NCI-H2227 treated with DMSO at 0.1 percent for 48 hours (cell line): Measurements from ENCODE around the gene DCUN1D5.

Experiments
- DNase-seq: peaks from one replicate; lab custom pipeline; 2025; lab: John Stamatoyannopoulos, UW

Gene DCUN1D5

DNA sequence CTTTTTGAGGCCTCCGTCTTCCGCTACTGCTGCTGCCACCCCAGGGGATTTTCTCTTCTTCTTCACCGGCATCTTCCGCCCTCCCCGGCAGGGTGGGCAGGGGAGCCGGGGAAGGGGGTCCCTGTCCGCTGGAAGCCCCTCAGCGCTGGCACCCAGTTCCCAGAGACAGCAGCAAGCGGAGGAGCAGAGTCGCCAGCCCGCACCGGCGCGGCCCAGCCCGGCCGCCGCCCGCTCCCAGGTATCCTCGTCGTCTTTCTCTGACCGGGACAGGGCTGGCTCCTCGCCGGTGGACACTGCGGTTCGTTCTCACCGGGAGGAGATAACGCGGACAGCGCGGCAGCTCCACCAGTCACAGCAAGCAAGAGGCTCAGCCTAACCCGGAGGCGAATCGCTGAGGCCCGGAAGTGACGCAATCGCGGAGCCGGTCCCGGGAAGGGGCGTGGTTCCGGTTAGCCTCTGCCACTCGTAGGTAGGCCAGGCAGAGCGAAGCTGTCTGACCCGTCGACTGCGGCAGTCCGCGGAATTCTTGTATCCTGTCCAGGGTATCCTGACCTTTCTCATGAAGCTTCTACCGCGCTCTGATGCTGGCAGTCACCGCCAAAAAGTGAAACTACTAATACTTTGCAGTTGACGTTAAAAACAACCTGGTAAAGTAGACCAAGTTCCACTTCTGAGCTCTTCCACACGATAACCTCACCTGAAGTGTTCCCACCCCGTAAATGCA, at the start of gene DCUN1D5:
TSS of gene DCUN1D5 (minus strand) at position 360 of the 724 bp plus-strand sequence. CDS start at position 72, 288 bp downstream.
- DNase-seq: peak; percentile 72

DNA sequence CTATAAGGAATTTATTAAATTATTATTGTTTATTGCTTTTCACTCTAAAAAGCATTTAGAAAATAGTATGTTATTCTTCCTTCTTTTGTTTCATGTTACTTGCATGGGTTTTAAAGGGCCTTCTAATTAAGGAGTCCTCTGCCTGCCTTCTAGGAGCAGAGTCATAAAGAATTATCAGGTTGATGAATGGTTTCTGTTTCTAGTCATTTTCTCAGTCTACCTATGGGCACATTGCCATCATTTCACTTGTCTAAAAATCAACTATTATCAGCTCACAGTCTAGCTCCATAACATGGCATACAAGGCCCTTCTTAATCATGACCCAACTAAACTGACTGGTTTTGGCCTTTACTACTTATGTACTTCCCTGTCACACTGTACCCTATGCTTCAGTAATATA, 33.5 kb upstream of the DCUN1D5 start:
- no peak for DNase-seq

DNA sequence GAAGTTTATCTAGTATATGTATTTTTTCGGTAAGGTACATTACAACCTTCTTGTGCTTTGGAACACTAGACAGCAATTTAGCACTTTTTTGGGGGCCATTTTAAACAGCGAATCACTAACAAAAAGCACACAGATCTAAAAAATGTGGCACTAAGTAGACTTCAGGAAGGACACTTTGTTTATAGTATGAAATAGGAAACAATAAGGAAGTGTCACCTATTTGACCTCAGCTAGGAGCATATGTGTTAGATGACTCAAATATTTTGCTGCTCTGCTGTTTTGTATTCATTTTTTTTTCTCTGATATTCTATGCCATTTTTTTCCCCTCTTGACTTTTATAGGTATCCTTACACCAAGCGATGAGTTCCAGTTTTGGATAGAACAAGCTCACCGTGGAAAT, 22.9 kb upstream of the DCUN1D5 start:
- no peak for DNase-seq

DNA sequence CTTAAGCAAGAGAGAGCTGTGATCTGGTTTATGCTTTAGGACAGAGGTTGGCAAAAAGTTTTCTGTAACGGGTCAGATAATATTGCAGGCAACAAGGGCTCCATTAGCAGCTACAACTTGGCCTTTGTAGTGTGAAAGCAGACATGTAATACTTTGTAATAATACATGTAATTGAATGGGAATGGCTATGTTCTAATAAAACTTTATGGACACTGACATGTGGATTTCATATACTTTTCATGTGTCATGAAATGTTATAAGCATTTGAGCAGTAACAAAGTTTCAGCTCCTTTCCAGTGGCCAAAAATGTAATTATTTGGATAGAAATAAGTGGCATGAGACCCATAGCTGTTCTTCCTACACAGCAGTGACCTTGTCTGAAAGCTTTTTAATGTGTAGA, 20.4 kb upstream of the DCUN1D5 start:
- no peak for DNase-seq

DNA sequence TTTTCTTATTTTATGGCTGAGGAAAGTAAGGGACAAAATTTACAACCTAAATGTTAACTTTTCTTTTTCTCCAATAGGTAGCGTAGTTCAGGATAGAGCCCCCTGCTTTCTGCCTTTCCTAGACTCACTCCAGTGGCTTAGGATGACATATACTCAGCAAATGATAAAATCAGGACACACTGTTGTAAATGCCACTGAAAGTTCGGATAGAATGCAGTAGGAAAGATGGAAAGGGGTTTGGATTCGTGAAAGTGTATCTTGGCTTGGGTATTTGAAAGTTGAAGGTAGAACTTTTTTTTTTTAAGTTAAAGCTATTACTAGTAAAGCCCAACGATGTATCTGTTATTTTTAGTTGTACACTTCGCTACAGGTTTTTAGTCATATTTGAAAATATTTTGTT, 19.4 kb upstream of the DCUN1D5 start:
- no peak for DNase-seq

DNA sequence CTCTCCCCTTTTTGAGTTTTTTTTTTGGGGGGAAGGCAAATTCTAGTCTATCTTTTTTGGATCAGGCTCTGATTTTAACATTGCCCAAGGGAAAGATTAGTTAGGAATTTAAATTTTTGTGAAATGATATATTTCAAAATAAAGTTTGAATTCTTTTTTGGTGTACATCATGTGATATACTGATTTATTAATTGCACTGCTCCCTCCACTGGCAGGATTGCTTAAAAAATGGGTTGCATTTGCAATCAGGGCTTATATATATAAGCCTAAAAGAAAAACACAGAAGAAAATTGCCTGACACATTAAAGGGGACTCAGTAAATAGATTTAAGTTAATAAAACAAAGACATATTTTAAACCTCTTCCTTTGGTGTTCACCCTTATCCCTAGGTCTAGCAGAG, 18.4 kb upstream of the DCUN1D5 start:
- DNase-seq: no peak

DNA sequence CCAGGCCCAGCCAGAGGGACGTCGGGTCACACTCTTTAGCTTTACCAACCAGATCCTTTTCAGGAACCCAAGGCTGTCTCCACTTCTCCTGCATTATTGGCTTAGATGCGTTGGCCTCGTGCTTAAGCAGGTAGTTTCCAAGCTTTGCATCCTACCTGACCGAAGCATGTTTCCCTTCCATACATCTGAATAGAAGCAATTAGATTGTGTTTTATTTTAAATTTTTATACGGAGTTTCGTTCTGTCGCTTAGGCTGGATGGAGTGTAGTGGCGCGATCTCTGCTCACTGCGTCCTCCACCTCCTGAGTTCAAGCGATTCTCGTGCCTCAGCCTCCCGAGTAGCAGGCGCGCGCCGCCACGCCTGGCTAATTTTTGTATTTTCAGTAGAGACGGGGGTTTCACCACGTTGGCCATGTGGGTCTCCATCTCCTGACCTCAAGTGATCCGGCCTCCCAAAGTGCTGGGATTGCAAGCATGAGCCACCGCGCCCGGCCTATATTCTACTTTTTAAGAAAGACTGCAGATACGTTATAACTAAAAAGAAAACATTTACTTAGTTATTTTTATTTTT, 17.9 kb upstream of the DCUN1D5 start:
- DNase-seq: no peak

DNA sequence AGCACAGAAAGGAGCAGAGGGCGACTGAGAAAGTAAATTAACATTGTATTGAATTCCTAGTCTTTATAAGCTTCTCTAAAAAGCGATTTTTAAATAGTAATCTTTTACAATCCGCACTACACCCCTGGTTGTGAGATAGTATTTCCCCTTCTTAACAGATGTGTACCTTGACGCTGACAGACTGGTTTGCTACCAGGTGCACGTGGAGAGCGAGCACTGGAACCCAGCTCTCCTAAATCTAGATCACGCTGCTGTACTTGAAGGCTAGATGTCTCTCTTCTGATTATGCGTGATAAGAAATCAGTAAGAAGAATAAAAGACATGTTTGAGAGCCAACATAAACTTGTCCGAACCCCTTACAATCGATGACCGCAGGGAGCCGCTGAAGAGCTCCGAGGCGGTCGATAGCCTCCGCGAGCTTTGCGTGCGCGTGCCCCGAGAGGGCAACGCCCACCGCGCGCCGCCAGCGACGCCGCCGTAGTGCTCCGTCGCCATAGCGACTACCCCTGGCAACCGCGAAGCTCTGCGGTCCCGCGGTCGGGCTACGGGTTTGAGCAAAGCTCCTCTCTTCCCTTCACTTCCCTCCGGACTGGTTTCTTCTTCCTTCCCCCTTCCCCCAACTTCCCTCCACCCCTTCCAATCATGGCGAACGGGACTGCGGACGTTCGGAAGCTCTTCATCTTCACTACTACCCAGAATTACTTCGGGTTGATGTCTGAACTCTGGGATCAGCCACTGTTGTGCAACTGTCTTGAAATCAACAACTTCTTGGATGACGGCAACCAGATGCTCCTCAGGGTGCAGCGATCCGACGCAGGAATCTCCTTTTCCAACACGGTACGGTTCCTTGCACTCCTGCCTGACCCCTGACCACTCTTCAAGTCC, 17.2 kb upstream of the DCUN1D5 start, which contains the start of gene DYNC2H1:
TSS of gene DYNC2H1 (plus strand) at position 494 of the 885 bp plus-strand sequence. CDS start at position 643, 149 bp downstream.
- DNase-seq: peak; percentile 80

DNA sequence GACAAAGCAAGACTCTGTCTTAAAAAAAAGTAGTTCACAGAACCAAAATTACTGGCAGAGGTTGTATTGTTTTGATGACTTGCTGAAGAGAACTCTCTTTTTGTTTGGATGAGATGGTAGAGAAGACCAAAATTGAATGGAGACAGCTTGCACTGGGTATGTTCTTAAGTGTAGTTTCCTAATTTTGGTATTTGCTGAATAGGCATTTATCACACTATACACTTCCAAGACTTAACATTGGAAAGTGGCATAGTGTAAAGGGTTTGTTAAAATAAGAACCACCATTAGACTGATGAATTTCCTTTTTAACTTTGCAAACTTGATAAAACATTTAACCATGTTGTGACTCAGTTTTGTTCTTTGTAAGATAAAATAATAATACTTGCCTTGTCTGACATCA, 5.3 kb upstream of the DCUN1D5 start:
- DNase-seq: no peak

DNA sequence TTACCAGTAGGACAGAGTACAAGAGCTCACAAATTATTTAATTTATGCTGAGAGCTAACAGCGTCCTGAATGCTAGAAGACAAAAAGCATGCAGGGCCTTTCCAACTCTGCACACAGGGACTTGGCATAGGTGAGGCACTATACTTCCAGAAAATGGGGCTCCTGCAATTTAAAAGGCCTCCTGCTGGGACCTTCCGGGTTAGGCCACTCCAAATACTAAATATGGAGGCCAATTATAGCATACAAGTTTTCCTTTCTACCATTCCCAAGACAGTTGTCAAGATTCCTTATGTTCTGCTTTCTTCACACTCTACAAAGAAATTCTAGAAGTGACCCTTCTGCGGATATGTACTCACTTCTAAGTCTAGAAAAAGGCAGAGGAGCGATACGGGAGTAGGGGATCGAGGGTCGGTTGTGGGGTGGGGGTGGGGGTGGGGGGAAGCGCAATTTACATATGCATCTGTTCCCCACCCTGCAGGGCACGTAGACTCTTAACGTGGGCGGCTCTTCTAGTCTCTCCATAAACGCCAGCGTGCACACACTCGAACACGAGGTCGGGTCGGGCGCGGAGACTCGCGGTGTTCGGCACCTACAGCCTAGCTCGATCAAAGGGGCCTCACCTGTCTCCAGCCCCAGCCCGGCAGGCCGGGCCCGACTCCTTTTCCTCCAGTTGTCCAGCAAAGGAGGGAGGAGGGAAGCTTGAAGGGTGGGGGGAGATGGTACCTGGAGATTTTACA, 728 bp downstream of the DCUN1D5 start:
- no peak for DNase-seq

DNA sequence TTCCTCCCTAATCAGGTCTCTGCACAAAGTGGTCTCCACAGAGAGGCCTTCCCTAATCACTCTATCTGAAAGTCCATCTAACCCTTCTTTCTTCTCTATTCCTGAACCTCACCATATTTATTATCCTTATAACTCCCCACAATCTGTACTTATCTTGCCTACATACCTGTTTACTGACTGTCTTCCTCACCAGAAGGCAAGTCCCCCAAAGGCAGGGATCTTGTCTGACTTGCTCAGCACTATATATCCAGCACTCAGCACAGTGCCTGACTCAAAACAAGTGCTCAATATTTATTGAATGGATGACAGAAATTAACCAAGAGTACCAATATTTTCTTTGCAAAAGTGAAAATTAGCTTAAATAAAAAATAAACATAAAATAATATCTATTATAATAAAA, 5.5 kb downstream of the DCUN1D5 start:
- no peak for DNase-seq

DNA sequence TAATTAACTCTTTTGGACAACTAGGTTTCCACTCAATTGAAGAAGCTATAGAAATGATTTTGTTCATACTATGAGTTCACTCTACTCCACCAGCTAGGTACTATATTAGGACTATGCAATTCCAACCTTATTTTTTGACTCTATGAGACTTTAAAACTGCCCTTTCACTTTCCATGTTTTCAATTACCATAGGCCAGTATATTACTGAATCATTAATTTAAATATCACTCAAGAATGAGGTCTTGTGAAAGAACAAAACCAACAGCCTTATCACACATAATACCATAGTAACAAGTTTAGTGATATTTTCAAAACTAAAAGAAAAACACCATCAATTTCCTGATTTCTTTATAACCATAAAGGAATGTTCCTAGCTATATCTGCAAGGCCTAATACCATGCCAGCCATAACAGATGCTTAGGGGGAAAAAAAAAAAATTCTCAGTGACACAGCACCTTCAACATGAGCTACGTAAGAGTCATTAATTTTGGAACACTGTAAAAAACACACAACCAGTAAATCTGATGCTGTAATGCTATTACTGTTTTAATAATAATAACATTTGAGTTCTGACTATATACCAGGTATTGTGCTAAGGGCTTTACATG, 6.1 kb downstream of the DCUN1D5 start:
- no peak for DNase-seq

DNA sequence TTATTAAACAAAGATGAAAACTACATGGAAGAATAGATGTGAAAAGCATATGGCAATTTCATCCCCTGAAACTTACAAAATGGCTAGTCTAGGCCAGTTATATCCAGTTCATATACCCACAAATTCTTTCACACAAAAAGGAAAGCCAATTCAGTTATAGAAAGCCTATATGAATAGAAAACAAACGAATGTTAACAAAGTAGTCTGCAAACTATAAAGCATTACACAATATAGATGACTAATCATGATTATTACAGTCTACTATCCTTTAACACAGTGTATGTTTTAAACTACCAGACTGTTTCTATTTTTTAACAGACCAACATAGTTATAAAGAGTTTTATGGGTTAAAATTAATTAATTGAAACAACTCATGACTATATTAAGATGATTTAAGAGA, 12.1 kb downstream of the DCUN1D5 start:
- DNase-seq: no peak

DNA sequence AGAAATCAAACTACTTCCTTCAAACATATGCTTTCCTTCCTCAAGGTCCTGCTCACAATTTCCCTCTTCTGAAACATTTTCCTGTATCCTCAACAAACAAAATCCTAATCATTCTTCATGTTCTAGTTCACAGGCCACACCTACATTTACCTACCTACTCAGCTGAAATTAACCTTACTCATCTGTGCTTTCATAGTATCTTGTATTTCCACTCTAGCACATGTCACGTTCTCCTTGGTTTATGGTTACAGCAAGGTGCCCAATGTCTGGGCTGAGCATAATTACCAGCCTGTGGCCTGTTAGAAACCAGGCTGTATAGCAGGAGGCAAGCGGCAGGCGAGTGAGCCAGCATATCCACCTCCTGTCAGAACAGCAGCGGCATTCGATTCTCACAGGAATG, 13.2 kb downstream of the DCUN1D5 start:
- DNase-seq: no peak

DNA sequence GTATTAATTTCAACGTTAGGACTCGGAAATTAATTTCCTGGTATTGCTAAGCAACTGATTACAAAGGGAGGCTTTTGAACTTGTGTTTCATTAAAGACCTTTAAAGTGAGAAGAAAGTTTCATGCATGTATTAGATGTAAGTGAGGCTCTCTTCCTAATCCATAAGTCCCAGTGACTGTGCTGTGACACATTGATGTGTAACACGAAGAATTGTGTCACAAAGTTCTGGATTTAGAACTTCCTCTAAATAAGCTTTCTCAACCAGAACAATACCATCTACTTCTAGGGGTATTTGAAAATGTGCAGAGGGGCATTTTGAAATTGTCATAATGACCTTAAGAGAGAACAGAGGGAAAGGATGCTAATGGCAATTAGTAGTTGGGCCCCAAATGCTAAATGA, 14.4 kb downstream of the DCUN1D5 start:
- no peak for DNase-seq

DNA sequence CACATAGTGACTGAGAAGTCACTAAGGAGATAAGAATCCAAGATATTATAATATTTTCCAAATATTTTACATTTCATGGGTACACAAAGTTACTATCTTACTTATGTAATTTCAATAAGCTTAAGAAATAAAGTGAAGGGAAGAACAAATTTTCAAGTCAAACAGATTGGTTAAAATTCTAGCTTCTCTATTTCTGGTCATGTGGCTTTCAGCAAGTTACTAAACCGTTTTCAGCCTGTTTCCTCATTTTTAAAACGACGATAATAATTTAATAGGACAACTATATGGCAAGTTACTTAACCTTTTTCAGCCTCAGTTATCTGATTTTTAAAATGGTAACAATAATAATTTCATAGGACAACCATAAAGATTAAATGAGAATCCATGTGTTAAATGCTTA, 15.6 kb downstream of the DCUN1D5 start:
- no peak for DNase-seq

DNA sequence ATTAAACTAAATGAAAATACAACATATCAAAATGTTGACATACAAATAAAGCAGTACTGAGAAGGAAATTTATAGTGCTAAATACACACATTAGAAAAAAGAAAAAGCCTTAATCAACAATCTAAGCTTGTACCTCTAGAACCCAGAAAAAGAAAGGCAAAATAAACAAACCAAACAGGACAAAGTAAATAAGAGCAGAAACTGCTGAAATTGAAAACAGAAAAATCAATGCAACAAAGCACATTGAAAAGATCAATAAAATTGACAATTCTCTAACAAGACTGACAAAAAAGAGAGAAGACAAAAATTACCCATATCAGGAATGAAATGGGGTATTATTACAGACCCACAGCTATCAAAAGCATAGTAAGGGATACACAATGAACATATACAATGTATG, 21.0 kb downstream of the DCUN1D5 start:
- DNase-seq: no peak

DNA sequence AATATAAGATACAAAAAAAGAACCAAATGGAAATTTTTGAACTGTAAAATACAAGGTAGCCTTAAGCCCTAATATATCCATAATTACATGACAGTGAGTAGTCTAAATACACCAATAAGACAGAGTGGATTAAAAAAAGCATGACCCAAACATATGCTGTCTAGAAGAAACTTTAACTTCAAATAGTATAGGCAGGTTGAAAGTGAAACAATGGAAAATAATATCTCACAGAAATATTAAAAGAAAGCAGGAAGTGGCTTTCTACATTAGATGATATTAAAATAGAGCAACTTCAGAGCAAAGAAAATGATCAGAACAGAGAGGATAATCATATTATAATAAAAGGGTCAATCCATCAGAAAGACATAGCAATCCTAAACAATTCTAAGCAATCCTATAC, 21.8 kb downstream of the DCUN1D5 start:
- no peak for DNase-seq

DNA sequence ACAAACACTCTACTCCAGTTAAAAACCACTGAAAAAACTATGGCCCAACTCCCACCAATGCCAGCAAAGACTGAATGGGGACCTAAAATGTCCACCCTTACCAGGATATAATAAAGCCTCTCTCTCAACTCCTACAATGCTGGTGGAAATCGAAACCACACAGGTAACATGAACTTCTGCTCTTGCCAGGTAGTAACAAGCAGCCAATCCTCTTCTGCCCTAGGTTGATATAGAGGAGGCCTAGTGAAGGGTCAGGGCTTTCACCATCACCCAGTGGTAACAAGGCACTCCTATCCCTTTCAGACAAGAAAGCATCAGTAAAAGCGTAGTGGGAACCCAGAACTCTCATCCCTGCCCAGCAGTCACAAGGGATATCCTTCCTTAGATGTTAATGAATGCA, 22.6 kb downstream of the DCUN1D5 start:
- DNase-seq: no peak

DNA sequence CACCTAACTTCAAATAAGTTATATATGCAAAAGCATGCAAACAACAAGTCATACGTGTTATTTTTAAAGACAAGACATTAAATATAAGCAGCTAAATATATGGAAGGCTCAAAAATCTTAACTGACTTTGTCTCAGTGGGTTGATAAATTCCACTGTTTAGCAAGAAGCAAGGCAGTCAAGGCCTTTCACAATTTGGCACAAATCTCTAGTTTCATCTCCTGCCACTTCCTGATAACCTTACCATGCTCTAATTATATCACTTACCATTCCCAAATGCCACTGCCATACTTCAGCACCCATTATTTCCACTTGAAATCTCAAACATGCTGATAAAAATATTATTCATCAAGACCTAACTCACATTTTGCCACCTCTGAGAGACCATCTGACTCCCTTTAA, 24.8 kb downstream of the DCUN1D5 start:
- no peak for DNase-seq

DNA sequence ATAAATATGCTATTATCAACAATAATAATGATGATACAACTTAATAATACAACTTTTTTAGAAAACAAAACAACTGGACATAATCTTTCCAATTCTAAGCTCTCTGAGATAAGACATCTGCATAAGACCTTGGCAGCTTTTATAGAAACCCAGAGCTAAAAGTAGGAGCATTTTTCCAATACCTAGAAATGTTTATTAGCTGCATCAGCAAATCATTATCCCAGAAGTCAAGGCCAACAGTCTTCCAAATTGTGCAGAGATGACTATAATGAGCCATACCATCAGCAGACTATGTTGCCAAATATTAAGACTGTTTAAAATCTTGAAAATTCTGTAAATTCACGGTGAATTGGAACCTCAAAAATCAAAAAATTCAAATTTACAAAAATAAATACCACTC, 30.3 kb downstream of the DCUN1D5 start:
- no peak for DNase-seq
